Upper lobe of left lung (tissue), 4 donors: Measurements from ENCODE around the gene XXYLT1.

Source experiments
- EP300 ChIP-seq, 4 donors: sonication (generic); formaldehyde crosslinking; IDR thresholded peaks; one replicate each; pipeline ENCODE4 v1.5.1; 2017; ENCODE audit warnings: antibody characterized with exemption in 4 of 4, control low read depth in 2 of 4
- POLR2A ChIP-seq, 4 donors: fragments of 450-650 bp; IDR thresholded peaks; one replicate each; pipeline ENCODE4 v1.5.1; 2016 to 2017; ENCODE audit warnings: antibody characterized with exemption in 4 of 4, mild to moderate bottlenecking in 2 of 4
- POLR2AphosphoS5 ChIP-seq, 2 donors: sonication (generic); formaldehyde crosslinking; IDR thresholded peaks; one replicate each; pipeline ENCODE4 v1.5.1; 2017; ENCODE audit warnings: antibody characterized with exemption in 2 of 2
- TF ChIP-seq, protein P1 (sequence below), 6 experiments: fragments of 450-650 bp in 4 of 6; fragments of 200-600 bp in 2 of 6; sonication (generic) in 2 of 6; IDR thresholded peaks; one replicate each; pipeline ENCODE4 v1.5.1; 2016 to 2019; ENCODE audit warnings: antibody characterized with exemption in 6 of 6

DNA sequence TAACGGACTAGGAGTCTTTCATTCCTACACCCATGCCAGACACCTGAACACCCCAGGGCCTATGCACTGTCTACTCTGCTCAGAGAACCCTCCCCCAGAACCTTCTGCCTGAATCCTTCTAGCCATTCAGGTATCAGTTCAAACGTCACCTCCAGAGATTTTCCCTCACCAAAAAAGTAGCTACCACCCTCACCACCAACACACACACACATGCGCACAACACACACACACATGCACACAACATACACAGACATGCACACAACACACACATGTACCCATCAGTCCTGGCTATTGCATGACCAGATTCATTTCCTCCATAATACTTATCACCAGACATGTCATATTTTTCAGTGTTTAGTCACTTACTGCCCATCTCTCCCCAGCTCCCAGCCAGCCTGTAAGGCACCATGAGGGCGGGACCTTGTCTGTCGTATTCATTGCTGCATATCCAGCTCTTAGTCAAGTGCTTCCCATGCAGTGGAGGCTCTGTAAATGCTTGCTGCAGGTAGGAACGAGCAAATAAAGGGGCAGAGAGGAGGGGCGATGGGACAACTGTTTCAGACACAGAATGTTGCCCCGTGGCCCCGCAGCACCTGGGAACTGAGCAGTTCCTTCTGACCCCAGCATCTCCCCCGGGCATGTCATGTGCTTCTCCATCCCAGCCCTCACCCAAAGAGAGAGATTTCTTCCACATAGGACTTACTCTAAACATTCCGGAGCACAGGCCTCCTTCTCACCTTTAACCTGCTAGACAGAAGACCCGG, 29.2 kb downstream of the XXYLT1 start:
- TF ChIP-seq POLR2A (IDR thresholded peaks at IDR 0.05) = no peak
- TF ChIP-seq, protein P1, sequence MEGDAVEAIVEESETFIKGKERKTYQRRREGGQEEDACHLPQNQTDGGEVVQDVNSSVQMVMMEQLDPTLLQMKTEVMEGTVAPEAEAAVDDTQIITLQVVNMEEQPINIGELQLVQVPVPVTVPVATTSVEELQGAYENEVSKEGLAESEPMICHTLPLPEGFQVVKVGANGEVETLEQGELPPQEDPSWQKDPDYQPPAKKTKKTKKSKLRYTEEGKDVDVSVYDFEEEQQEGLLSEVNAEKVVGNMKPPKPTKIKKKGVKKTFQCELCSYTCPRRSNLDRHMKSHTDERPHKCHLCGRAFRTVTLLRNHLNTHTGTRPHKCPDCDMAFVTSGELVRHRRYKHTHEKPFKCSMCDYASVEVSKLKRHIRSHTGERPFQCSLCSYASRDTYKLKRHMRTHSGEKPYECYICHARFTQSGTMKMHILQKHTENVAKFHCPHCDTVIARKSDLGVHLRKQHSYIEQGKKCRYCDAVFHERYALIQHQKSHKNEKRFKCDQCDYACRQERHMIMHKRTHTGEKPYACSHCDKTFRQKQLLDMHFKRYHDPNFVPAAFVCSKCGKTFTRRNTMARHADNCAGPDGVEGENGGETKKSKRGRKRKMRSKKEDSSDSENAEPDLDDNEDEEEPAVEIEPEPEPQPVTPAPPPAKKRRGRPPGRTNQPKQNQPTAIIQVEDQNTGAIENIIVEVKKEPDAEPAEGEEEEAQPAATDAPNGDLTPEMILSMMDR (IDR thresholded peaks at IDR 0.05) = no peak
- no peak for TF ChIP-seq POLR2AphosphoS5 (IDR thresholded peaks at IDR 0.05)
- no peak for TF ChIP-seq EP300 (IDR thresholded peaks at IDR 0.05)
